ENCODE measurements around the gene ATRAID. TPM values are rescaled to one million over a fixed set of nuclear protein-coding genes. Genes with fewer than 3 reads are reported as not detected.

ATRAID gene, protein sequence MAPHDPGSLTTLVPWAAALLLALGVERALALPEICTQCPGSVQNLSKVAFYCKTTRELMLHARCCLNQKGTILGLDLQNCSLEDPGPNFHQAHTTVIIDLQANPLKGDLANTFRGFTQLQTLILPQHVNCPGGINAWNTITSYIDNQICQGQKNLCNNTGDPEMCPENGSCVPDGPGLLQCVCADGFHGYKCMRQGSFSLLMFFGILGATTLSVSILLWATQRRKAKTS
- 120 and 148 TPM in 2 replicates for total RNA-seq

DNA sequence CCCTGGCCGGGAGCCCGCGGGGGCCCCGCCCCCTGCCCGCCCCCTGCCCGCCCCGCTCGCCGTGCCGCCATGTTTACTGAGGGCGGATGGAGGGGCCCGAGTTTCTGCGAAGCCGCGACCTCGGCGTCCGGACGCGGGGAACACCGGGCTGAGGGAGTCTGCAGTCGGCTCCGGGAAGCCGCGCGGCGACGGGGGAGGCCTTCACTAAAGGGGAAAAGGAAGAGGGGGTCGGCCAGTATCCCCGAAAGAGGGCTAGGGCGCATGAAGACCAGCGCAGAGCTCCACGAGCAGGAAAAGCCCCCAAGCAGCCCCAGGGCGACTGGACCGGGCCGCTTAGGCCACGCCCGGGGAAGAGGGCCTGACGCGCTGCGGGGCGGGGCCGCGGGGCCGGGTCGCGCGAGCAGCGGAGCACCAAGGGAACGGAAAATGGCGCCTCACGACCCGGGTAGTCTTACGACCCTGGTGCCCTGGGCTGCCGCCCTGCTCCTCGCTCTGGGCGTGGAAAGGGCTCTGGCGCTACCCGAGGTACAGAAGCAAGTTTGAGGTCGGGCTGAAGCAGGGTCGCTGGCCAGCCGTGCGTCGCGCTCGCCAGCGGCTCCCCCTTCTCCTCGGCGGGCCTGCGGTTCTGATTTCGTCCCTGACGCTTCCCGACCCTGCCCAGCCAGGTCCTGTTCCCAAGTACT lies at the start of gene ATRAID, which contains the start of gene SLC5A6:
ATRAID (plus strand) TSS at position 99 of the 683 bp plus-strand sequence; CDS start at position 427, 328 bp downstream.
SLC5A6 (minus strand) TSS at position 326 of the 683 bp plus-strand sequence. CDS start 4,618 bp downstream, outside the sequence.

DNA sequence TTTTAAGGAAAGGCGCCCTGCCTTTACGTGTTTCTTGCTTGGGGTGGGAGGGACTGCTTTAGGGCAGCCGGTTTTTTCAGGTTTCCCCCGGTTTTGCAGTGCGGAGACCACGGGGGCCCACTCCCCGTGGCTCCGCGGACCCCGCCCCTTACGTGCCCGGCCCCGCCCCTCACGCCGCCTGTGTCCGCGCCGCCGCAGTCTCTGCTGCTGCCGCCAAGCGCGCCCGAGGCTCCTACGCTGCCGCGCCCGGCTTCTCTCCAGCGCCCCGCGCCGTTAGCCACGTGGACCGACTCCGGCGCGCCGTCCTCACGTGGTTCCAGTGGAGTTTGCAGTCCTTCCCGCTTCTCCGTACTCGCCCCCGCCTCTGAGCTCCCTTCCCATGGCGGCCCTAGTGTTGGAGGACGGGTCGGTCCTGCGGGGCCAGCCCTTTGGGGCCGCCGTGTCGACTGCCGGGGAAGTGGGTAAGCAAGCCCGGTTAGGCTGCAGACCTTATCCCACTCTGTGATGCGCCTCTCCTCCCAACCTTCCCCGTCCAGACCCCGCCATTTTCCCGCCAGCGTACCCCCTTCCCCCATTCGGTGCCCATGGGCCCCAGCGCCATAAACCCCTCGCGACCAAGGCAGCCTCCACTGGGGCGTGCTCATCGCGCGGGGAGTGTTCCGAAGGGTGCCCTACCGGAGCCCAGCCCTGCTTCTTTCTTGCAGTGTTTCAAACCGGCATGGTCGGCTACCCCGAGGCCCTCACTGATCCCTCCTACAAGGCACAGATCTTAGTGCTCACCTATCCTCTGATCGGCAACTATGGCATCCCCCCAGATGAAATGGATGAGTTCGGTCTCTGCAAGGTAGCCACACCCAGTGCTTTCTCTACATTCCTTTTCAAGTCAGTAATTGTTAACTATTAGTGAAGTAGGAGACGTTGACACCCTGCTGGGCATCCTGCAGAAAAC lies 5.6 kb downstream of the ATRAID start, which contains the start of gene CAD:
CAD (plus strand) TSS at position 197 of the 949 bp plus-strand sequence; CDS start at position 380, 183 bp downstream.

DNA sequence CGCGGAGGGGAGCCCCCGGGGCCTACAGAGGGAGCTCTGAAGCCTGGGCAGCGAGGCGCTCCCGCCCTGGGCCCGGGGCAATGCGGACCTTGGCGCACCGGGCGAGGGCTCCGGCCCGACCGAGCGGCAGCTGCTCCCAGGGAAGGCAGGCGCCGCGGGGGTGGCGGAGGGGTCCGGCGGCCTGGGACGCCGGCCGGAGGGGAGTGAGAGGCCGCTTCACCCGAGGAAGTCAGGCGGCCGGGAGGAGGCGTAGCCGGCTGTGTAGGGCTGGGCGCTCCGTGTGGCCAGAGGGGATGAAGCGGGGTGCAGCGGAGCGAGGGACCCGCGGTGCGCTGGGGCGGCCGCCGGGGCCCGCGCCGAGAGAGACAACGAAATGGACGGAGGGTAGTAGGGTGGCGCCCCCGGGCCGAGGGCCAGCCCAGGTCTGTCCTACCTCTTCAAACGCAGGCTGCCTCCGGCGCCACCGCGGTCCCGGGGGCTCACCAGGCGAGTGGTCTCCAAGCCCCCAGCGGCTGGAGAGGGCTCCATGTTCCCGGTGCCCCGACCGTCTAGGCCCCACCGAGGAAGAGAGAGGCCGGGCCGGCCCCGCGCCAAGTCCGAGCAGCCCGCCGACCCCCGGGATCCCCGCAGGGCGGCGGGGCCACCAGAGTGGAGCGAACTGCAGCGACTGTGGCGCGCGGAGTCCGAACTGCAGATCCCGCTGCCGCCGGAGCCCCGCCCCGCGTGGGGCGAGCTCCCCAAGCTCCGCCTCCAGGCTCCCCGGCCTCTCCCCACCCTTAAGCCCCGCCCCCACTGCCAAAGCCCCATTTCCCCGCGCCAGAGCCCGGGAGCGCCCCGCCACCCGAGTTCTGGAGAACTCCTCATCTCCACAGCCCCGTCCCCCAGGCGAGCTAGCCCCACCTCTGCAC lies 50.8 kb downstream of the ATRAID start, which contains the start of gene SLC30A3:
SLC30A3 (minus strand) TSS at position 669 of the 908 bp plus-strand sequence; CDS start at position 528, 141 bp downstream.

Other genes starting within 250 kb of the ATRAID start
- gene MAPRE3, start 241.4 kb upstream of the ATRAID start, total RNA-seq, result 3.9 and 5.8 TPM in 2 replicates
- gene TMEM214, start 179.1 kb upstream of the ATRAID start, total RNA-seq, result 22.2 and 28.2 TPM in 2 replicates
- gene AGBL5, start 160.4 kb upstream of the ATRAID start, total RNA-seq, result 19.3 and 23.4 TPM in 2 replicates
- 257 and 386 TPM in 2 replicates for gene OST4, start 140.4 kb upstream of the ATRAID start, total RNA-seq
- gene EMILIN1, start 133.4 kb upstream of the ATRAID start, total RNA-seq, result 5.8 and 6.1 TPM in 2 replicates
- 2.2 and 4.6 TPM in 2 replicates for gene KHK, start 125.3 kb upstream of the ATRAID start, total RNA-seq
- 0.70 and 3.2 TPM in 2 replicates for gene CGREF1, start 92.9 kb upstream of the ATRAID start, total RNA-seq
- gene ABHD1, start 88.2 kb upstream of the ATRAID start, total RNA-seq, result not detected in 2 replicates
- gene PREB, start 77.4 kb upstream of the ATRAID start, total RNA-seq, result 59.9 and 68.1 TPM in 2 replicates
- gene PRR30, start 72.6 kb upstream of the ATRAID start, total RNA-seq, result not detected in 2 replicates
- not detected in 2 replicates for gene TCF23, start 63.0 kb upstream of the ATRAID start, total RNA-seq
- gene SLC5A6, start 227 bp downstream of the ATRAID start, total RNA-seq, result 29.6 and 40.1 TPM in 2 replicates
- 43.7 and 51.4 TPM in 2 replicates for gene CAD, start 5.3 kb downstream of the ATRAID start, total RNA-seq
- not detected in 2 replicates for gene SLC30A3, start 51.0 kb downstream of the ATRAID start, total RNA-seq
- not detected in 2 replicates for gene DNAJC5G, start 63.4 kb downstream of the ATRAID start, total RNA-seq
- gene TRIM54, start 70.4 kb downstream of the ATRAID start, total RNA-seq, result not detected in 2 replicates
- gene UCN, start 96.4 kb downstream of the ATRAID start, total RNA-seq, result 0.49 and 1.7 TPM in 2 replicates
- gene MPV17, start 111.1 kb downstream of the ATRAID start, total RNA-seq, result 73.2 and 88.3 TPM in 2 replicates
- 38.6 and 48.0 TPM in 2 replicates for gene GTF3C2, start 144.7 kb downstream of the ATRAID start, total RNA-seq
- 35.3 and 37.6 TPM in 2 replicates for gene EIF2B4, start 158.3 kb downstream of the ATRAID start, total RNA-seq
- gene SNX17, start 158.6 kb downstream of the ATRAID start, total RNA-seq, result 86.1 and 106 TPM in 2 replicates
- 9.1 and 11.0 TPM in 2 replicates for gene ZNF513, start 168.7 kb downstream of the ATRAID start, total RNA-seq
- gene PPM1G, start 197.6 kb downstream of the ATRAID start, total RNA-seq, result 114 and 115 TPM in 2 replicates
- 64.1 and 83.3 TPM in 2 replicates for gene NRBP1, start 216.6 kb downstream of the ATRAID start, total RNA-seq
- 44.1 and 86.7 TPM in 2 replicates for gene KRTCAP3, start 230.3 kb downstream of the ATRAID start, total RNA-seq